AG09319 (cell line): ENCODE data around the gene TNP2.
"Not testable (repeated sequence)": the region's sequence is repeated elsewhere in the genome, so short reads cannot be mapped to it uniquely, and the experiment has no call there.

Source experiments
- DNase-seq: peaks from one replicate; pipeline ENCODE4 v3.0.0-alpha.2; 2010; ENCODE audit warnings: low read depth; ENCODE audit errors: extremely low read depth
- CTCF ChIP-seq: IDR thresholded peaks from 2 replicates; pipeline ENCODE4 v1.5.1; 2011; ENCODE audit warnings: low read depth, mild to moderate bottlenecking, inconsistent platforms, low read length, moderate library complexity

TNP2 gene

GRCh38 chr16:11306997-11307638 lies 38.0 kb upstream of the TNP2 start:
- DNase-seq: no peak
- no peak for TF ChIP-seq CTCF

DNA sequence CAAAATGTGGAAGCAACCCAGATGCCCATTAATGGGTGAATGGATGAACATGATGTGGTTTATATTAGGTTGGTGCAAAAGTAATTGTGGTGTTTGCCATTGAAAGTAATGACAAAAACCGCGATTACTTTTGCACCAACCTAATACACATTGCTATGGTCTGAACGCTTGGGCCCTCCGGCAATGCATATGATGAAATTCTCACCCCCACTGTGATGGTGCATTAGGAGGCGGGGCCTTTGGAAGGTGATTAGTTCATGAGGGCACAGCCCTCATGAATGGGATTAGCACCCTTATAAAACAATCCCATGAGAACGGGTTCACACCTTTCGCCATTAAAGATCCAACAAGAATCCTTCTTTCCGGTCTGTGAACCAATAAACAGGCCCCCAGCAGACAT lies 37.3 kb upstream of the TNP2 start:
- DNase-seq: no peak
- no peak for TF ChIP-seq CTCF

DNA sequence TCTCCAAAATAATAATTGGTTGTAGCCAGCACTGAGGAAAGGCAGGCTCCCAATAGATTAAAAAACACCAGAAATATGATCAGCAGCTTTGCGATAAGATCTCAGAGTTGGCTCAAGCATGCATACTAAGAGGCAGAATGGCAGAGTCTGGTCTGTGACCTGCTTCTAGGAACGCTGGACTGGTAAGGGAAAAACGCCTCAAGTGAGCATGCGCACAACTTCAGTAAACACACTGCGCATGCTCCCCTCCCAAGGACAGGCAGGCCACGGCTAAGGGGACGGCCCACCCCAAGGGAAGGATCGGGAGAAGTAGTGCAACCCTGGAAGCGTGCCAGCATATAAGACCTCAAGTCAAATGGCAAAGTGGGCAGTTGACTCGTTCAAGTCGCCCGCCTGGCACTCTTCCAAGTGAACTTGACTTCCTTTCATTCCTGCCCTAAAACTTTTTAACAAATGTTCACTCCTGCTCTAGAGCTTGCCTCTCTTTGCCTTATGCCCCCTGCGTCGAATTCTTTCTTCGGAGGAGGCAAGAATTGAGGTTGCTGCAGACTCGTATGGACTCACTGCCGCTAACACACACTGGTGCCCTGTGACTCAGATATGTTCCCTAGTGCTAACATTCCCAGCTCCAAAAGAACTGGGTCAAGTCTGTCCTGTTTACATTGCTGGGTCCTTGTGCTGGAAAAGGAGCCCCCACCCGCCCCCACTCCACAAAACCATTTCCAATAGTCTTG lies 34.4 kb upstream of the TNP2 start:
- DNase-seq: no peak
- TF ChIP-seq CTCF: no peak

DNA sequence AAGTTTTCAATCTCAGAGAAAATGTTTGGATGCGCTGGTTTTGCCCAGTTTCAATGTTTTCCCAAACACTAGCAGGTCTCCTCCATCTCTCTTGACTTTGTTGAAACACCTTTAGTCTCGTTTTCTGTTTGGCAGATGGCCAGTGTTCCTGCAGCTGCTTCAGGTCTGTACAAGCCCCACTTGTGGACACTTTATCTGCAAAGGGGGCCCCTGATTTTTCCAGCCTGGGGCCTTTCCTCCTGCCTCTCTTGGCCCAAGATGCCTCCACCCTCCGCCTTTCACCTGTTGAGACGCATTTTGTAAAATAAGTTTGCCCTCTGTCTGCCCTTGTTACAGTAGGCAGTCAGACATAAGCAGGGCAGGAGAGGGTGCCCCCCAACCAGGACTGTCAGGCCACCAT lies 33.9 kb upstream of the TNP2 start:
- TF ChIP-seq CTCF: no peak
- DNase-seq: no peak

DNA sequence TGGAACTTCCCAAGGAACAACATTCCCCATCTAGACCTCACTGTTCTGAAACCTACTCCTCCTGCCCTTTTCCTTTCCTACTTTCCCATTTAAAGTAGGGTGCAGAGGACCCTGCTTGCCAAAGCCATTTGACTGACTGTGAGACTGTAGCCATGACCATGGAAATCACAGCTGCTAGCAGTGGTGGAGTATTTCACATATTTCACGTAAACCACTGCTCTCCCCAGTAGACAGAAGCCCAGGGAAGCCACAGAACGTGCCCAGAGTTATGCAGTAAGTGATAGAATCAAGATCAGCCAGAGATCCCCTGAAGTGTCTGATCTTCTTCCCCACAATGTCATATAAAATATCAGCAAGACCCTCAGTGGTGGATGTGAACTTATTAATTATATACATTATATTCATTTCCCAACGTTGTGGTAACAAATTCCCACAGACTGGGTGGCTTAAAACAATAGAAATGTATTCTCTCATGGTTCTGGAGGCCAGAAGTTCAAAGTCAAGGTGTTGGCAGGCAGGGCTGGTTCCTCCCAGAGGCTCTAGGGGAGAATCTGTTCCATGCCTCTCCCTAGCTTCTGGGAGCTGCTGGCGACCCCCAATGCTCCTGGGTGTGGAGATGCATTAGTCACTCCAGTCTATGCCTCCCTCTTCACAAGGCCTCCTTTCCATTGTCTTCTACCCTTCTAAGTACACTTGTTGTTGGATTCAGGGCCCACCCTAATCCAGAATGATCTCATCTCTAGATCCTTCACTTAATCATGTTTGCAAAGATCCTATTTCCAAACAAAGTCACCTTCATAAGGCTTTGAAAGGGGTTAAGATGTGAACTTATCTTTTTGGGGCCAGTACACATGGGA lies 32.7 kb upstream of the TNP2 start:
- no peak for TF ChIP-seq CTCF
- no peak for DNase-seq

- no peak for TF ChIP-seq CTCF
- no peak for DNase-seq
Observed at GRCh38 chr16:11300560-11300892, 31.4 kb upstream of the TNP2 start.

- no peak for TF ChIP-seq CTCF
- DNase-seq: no peak
Observed at GRCh38 chr16:11299865-11300559, 30.9 kb upstream of the TNP2 start.

- DNase-seq: not testable (repeated sequence)
Observed at GRCh38 chr16:11298950-11299547, 29.9 kb upstream of the TNP2 start.
